GM19455 (cell line): ENCODE data around the gene LCA5.
"Not testable (repeated sequence)": the region's sequence is repeated elsewhere in the genome, so short reads cannot be mapped to it uniquely, and the experiment has no call there.

Source experiments
- ATAC-seq: cut with Tn5 transposase; IDR thresholded peaks from one replicate; pipeline ENCODE4 v1.9.1; 2021; ENCODE audit not compliant: unreplicated experiment

Gene LCA5

DNA sequence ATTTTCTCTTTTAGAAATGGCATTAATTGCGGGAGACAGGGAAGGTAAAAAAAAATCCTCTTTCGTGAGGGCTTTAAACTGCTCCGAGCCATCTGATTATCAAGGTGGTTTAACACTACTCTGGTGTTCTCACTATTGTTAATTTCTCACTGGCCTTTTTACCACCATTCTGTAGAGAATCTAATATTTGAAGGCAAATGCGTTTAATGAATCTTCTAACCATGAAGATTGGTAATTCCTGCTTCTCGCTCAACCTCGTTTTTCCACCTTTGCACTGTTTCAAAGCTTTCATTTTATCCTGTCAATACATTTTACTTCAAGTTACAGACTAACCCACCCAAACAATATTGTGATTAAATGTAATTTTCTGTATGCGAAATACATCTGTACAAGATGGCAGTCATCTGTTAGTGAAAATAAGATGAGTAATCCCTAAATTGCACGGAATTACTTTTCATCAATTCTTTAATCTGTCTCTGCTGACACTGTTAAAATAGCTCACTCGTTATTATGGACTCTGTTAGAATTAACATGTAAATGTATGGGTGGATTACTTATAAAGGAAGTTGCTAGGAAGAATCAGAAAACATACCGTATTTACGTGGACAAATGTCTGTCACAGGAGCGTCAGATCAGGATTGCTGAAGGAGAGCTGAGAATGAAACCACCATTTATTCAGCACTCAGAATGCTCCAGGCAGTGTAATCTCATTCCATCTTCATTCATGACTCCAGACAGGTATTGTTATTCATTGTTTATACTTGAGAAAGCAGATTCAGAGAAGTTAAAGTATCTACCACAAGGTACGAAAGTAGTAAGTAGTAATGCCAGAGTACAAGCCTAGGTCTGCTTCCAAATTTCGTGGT lies 1.1 kb upstream of the LCA5 start:
- ATAC-seq = no peak

DNA sequence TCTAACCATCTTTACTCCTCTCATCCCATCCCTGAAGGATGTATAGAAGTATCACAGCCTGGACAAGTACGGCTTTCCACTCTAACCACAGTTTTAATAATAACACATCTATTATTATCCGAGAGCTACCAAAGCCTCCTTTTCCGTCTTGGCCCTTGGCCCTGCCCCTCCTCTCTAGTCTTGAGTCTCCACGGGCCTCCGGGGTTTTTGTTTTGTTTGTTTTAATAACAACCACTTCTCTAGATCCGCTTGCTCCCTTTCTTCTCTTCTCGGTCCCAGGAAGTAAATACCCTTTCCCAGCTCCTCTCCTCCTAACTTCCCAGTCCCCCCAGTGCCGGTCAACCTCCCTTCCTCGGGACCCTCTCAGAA lies 661 bp downstream of the LCA5 start:
- no peak for ATAC-seq

DNA sequence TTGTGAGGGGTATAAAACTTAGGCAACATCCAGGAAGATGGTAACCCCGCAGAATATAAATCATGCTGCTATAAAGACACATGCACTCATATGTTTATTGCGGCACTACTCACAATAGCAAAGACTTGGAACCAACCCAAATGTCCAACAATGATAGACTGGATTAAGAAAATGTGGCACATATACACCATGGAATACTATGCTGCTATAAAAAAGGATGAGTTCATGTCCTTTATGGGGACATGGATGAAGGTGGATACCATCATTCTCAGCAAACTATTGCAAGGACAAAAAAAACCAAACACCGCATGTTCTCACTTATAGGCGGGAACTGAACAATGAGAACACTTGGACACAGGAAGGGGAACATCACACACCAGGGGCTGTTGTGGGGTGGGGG lies 7.7 kb downstream of the LCA5 start:
- not testable (repeated sequence) for ATAC-seq

DNA sequence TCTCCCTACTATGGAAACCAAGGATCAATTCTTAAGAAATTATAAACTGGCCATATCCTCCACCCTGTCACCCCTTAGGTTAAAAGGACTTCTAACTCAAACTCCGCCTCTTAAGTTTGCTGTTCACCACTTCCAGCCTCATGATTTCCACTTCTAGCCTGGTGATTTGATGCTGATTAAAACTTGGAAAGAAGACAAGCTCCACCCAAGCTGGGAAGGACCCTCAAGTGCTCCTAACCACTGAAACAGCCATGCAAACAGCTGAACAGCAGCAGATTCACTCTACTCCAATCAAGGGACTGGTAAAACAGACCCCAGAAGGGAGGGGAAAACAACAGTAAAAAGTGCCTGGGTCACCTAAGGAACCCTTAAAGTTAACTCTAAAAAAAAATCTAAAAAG lies 10.3 kb downstream of the LCA5 start:
- no peak for ATAC-seq

DNA sequence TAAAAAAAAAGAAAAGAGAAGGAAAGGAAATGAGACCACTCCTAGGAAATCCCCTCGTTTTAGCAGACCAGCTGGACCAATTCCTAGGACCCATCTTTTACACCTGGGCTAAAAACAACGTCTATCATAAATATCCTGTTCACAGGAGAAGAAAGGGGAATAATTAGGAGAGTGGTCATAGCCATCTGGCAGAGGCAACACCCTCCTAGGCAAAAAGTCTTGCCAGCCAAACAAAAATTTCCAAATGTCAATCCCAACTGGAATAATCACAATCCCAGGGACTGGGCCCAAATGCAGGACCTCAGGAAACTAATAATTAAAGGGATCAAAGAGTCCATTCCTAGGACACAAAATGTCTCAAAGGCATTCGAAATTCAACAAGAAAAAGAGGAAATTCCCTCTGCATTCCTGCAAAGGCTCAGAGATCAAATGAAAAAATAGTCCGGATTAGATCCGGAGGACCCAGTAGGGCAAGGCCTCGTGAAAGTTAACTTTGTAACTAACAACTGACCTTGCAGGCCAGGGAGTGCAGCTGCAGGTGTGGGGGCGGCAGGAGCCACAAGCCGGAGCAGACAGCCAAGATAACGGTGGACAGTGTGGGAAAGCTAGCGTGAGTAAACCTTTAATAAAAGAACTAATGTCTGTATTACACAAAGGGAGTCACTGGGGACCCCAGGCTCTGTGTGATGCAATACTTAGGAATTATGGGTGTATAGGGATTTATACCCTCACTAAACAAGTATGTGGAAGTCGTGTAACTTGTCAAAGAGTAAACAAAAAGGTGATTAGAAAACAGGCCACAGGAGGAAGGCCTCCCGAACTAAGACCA lies 11.7 kb downstream of the LCA5 start:
- no peak for ATAC-seq

DNA sequence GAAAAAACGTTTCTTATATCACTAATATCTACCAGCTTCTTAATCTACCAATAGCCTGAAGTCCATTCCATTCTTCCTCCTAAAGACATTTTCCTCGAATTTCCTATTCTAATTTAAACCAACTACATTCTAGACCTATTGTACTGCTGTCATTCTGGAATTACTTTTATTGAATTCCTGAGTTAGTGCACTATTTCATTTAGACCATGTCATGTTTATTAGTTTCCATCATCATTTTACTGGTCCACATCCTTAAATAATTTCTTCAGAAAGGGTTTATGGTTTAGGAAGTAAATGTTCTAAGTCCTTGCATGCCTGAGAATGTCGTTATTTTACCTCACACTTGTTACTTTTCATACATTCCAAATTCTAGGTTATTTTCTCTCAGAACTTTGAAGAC lies 13.2 kb downstream of the LCA5 start:
- no peak for ATAC-seq

DNA sequence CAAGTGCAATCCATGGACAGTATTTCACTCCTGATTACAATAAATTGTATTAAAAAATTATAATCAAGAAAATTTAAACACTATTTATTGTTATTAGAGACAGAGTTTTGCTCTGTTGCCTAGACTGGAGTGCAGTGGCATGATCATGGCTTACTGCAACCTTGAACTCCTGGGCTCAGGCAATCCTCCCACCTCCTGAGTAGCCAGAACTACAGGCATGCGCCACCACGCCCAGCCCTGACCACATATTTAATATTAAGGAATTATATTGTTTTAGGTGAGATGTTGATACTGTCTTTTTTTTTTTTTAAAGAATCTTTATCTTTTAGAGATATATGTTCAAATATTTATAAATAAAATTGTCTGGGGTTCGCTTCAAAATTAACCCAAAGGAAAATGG lies 14.6 kb downstream of the LCA5 start:
- no peak for ATAC-seq

DNA sequence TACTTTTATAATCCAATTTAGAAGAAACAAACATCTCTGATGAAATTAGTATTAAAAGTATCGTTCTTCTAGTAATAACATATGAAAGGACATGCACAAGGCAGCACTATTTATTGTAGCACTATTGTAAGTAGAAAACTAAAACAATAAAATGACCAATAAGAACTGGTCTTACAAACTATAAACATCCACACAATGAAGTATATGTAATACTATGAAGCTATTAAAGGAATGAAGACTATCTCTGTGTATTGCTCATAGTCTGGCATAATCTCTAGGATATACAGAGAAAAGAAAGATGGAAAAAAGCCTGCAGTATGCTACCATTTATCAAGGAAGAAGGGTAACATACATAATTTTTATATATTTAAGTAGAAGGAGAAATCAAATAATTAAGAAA lies 16.7 kb downstream of the LCA5 start:
- ATAC-seq = no peak

DNA sequence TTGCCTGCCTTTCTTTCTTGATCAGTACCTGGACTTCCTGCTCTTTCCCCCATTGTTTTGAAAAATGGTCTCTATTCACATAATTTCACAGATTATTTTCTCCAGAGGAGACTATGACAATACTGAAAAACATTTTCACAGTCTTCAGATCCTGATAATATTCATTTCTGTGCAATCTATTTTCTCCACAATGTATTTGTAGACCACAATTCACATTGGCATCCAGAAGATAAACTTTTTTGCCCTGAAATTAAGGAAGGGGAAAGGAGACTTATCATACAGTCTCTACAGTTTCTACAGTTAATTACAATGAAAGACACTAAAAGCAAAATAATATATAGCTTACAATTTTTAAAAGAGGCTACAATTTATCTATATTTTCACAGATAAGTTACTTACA lies 18.4 kb downstream of the LCA5 start:
- no peak for ATAC-seq

DNA sequence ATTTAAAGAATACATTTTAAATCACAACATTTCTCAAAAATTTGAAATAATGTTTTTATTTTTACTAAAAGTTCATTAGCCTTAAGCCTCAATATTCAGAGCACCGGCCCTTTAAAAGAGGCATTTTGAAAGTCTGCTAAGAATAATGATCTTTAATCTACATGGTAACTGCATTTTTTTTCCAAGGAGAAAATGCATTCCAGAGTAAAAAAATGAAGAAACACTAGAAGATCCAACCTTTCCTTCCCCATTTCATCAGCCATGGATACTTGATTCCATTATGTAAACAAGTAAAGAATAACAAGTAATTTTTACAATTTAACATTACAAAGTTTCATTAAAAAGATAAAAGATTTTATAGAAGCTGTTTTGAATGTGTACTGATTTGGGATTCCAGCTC lies 21.8 kb downstream of the LCA5 start:
- no peak for ATAC-seq

DNA sequence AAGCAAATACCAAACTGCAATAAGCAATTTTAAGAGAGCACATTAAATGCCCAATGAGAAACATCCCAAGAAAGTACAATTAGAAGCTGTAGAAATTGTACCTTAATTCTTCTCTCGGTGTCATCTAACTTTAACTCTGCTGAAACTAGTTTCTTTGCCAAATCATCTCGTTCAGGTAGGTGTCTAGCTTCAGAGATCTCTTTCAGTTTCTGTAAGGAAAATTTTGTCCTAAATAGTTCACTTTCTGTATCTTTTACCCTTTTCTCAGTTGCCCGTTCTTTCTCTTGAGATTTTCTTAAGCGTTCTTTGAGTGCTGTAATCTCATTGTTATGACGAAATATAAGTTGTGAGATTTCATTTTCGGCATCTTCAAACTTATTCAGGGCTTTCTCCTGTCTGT lies 24.1 kb downstream of the LCA5 start:
- ATAC-seq = no peak

DNA sequence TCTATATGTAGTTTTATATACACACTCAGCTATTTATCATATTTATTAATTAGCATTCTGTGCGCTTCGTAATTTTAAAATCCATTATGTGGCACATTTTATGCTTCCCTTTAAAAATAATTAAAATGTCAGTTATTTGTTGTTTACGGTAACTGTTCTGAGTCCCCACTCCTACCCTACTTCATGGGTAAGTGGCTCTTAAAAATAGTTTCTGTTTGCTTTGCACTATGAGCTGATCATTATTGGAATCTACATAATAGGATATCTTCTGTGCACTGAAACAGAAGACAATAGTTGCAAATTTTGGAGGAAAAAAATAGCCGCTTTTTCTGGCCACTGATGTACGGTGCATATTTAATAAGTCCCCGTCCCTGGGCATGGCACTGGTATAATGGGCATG lies 25.2 kb downstream of the LCA5 start:
- ATAC-seq = no peak

DNA sequence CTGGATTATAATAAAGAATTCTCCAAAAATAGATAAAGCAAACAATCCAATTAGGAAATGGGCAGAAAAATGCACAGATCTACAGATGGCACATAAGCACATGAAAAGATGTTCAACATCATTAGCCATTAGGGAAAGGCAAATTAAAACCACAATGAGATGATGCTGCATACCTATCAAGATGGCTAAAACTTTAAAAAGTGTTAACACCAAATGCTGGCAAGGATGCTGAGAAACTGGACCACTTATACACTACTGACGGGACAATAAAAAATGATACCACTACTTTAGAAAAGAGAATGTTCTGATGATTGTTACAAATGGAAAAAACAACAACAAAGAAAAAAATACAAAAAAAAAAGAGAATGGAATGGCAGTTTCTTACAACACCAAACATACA lies 26.5 kb downstream of the LCA5 start:
- ATAC-seq = no peak

DNA sequence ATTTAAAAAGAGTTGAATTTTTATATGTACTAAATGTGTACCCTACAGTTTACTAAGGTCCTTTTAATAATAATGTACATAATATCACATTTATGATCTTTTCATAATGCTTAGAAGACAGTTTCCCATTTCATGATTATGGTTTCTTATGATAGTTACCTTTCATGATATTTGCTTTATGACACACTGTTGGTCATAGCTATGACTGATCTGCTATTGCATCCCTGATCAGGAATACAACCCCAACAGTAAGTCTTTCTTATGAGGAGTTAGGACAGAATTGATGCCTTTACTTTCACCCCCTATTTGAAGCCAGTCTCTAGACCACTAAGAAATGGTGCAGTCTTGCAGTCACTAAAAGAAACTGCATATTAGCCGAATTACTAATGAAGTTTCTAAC lies 31.0 kb downstream of the LCA5 start:
- no peak for ATAC-seq

DNA sequence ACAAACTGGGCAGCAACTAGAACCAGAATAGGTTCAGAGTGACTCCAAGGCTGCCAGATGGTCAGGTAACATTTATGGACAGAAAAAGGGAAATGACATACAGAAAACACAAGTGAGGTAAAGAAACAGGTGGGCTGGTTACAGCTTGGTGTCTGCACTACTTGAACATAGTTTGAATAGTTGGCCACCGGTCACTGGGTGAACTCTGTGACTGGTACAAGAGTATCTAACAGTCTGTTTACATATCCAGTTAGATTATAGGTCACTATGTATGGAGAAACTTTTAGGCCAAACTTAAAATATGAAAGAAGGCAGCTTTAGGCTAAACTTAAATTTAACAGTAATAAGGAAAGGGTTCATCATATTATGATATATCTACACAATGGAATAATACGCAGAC lies 32.9 kb downstream of the LCA5 start:
- ATAC-seq = no peak

DNA sequence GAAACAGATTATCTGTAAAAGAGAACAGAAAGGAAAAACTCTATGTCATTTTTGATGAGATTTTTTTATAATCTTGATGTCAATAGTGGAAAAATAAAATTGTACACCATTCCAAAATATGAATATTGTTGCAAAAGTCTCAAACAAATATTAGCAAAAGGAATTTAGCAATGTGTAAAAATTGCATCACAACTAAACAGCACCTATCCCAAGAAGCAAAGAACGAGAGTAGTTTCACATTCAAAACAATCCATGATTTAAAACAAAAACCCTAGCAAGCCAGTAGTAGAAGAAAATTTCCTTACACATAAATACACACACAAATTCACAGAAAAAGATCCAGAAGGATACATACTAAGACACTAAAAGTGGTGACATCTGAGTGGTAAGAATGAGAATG lies 38.4 kb downstream of the LCA5 start:
- ATAC-seq = no peak

DNA sequence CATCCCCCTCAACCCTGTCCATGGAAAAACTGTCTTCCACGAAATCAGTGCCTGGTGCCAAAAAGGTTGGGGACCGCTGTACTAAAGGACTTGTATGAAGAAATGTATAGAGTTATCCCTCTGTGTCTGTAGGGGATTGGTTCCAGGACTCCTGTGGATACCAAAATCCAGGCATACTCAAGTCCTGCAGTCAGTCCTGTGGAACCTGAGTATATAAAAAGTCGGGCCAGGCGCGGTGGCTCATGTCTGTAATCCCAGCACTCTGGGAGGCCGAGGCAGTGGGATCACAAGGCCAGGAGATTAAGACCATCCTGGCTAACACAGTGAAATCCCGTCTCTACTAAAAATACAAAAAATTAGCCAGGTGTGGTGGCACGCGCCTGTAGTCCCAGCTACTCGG lies 42.0 kb downstream of the LCA5 start:
- no peak for ATAC-seq

DNA sequence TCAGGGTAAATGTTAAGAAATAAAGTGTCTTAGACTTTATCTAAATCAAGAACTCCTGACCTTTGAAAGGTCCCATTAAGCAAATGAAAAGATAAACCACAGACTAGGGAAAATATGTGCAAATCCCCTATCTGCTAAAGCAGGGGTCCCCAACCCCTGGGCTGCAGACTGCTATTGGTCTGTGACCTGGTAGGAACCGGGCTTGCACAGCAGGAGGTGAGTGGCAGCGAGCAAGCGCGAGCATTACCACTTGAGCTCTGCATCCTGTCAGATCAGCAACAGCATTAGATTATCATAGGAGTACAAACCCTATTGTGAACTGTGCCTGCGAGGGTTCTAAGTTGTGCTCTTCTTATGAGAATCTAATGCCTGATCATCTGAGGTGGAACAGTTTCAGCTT lies 42.4 kb downstream of the LCA5 start:
- ATAC-seq = no peak

DNA sequence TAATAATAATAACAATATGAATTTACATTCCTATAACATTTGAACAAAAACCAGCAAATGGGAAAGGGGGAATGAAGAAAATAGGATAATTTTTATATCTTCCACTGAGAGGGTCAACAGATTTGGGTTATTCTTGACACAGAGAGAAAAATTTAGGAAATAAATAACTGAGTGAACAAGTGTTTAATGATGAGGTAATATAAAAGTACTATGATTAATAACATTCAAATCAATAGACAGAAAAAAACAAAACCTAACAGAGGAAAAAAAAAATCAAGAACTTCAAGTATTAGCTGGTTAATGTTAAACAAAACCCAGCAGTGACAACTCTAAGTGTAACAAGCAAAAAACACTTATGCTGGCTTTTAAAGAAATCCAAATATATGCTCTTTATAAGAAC lies 66.5 kb downstream of the LCA5 start:
- no peak for ATAC-seq

DNA sequence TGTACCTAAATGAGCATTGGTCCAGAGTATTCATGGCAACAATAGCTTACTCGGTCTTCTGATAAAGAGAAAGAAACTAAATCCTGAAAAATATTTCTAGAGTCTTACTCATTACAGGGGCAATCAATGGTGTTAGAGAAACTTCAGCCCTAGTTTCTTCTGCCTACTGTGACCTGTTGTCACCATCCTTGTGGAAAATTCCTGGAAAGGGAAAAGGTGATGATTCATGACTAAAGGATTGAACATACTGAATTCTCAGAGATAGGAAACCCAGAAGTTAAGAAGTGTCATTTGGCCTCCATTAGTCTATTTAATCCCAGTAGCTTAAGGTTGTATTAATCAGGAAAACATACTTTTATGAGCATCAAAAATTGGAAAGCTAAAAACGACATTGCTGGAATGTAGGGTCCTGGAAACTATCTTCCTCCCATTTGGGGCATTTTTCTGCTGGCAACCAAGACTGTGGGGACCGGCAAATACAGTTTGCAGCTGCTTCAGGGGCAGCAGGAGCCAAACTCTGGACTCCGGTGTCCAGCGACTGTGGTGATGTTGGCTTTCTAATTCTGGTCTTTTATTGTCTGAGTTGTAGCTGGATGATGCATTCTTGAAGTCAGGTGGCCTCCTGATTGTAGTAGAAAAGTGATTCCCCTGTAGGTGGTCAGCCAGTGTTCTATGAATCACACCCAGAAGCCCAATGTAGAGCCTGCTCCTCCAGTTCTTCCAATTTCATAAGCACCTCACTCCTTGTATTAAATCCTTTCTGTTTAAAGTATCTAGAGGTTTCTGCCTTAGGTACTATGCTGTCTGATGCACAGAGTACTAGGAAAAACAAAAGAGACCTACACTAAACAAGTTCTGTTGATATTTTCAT lies 67.6 kb downstream of the LCA5 start:
- ATAC-seq = no peak

DNA sequence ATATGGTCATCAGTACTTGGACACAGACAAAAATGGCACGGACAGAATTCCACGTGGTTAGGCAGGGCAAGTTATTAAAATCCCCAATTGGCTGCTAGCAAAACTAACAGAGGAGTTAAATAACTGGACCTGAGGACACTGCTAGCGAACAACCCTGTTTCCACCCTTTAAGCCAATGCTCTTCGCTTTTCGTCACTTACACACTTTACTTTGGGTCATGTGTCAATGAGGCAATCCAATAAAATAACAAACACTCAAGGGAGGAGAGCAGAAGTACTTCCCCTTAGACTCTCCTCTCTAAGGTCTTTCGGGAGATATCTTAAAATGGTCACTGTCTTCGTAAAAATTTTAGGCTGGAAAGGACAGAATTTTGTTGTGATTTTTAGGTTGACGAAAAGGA lies 68.6 kb downstream of the LCA5 start:
- ATAC-seq = no peak

DNA sequence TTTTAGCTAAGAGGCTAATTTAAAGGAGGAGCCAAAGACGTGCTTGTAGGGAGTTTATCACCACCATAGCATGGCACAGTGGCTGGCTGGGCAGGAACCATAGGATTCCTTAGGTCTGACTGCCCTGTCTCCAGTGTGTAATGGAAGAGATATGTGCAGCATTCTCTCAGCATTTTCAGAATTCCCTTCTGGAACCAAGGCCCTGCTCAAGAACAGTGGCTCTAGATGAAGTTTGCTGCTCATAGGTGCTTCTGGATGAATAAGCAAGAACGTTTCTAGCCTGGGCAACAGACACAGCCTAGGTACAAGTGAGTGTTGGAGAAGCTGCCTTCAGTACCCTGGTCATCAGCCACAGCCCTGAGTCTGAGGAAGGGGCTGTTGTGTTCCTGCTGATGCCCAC lies 69.1 kb downstream of the LCA5 start:
- no peak for ATAC-seq
